ENCODE data around the gene SLC28A3. TPM values are rescaled to one million over a fixed set of nuclear protein-coding genes. Genes with fewer than 3 reads are reported as not detected.

Gene SLC28A3
- total and polyA plus RNA-seq, 2 experiments from 2014 or later: not detected

GRCh38 chr9:84241817-84242373, 98.7 kb downstream of the SLC28A3 start:
- Histone ChIP-seq H3K79me2 (replicated peaks; ENCODE audit: insufficient read depth) (no peaks in the 10 kb centered on the region), H3K4me1 (ENCODE audit: insufficient read depth) (no peaks in the 10 kb centered on the region), H3F3A (replicated peaks; ENCODE audit: low read depth) (no peaks in the 10 kb centered on the region), H3K27ac (ENCODE audit: low read depth) (no peak overlapping the region), H3K4me3 (no peak overlapping the region), H3K4me2 (no peak overlapping the region), H4K20me1 (replicated peaks; ENCODE audit: insufficient read depth) (no peaks in the 10 kb centered on the region), H3K36me3 (ENCODE audit: insufficient read depth) (no peaks in the 10 kb centered on the region), H2AFZ (peak overlapping the region; percentile 38), H3K27me3 (ENCODE audit: insufficient read depth) (no peaks in the 10 kb centered on the region), H3K9me2 (ENCODE audit: insufficient read depth) (peaks cover 2% of the 10 kb centered on the region; the same call in 1 of the 2 replicates)
- Mint-ChIP-seq H3K4me3 (no peak overlapping the region), H3K9me3 (peaks cover 27% of the 10 kb centered on the region), H3K4me1 (no peaks in the 10 kb centered on the region), H3K27me3 (ENCODE audit: insufficient read depth, low read depth, poor library complexity) (peaks cover 2% of the 10 kb centered on the region), H3K36me3 (ENCODE audit: low read depth) (peaks cover 13% of the 10 kb centered on the region), H3K27ac (no peak overlapping the region)
- DNase-seq (ENCODE audit: low spot score): no peak
- ATAC-seq: no peak
- TF ChIP-seq EZH2phosphoT487 (IDR thresholded peaks at IDR 0.05; ENCODE audit: unreplicated experiment): no peak
- no peak for TF ChIP-seq ETS1 (IDR thresholded peaks at IDR 0.05)
- TF ChIP-seq JUNB (IDR thresholded peaks at IDR 0.05; ENCODE audit: unreplicated experiment): no peak

GRCh38 chr9:84239343-84239742, 101.2 kb downstream of the SLC28A3 start:
- DNase-seq (ENCODE audit: low spot score) (no peak), ATAC-seq (no peak)
- no peaks in the 10 kb centered on the region for H3K4me1 ChIP-seq (ENCODE audit: insufficient read depth)
- no peak overlapping the region for H3K27ac ChIP-seq (ENCODE audit: low read depth)
- H3F3A ChIP-seq (replicated peaks; ENCODE audit: low read depth): no peaks in the 10 kb centered on the region
- H3K27me3 ChIP-seq (ENCODE audit: insufficient read depth): no peaks in the 10 kb centered on the region
- Mint-ChIP-seq H3K27ac (no peak overlapping the region), H3K9me3 (peaks cover 25% of the 10 kb centered on the region), H3K4me1 (no peaks in the 10 kb centered on the region), H3K27me3 (ENCODE audit: insufficient read depth, low read depth, poor library complexity) (peaks cover 2% of the 10 kb centered on the region), H3K36me3 (ENCODE audit: low read depth) (peaks cover 13% of the 10 kb centered on the region), H3K4me3 (no peak overlapping the region)
- H3K4me3 ChIP-seq: no peak overlapping the region
- H3K79me2 ChIP-seq (replicated peaks; ENCODE audit: insufficient read depth): no peaks in the 10 kb centered on the region
- no peaks in the 10 kb centered on the region for H4K20me1 ChIP-seq (replicated peaks; ENCODE audit: insufficient read depth)
- no peak overlapping the region; the same call in 1 of the 2 replicates for H2AFZ ChIP-seq
- H3K4me2 ChIP-seq: no peak overlapping the region
- no peaks in the 10 kb centered on the region for H3K36me3 ChIP-seq (ENCODE audit: insufficient read depth)
- peaks cover 2% of the 10 kb centered on the region; the same call in 1 of the 2 replicates for H3K9me2 ChIP-seq (ENCODE audit: insufficient read depth)
- TF ChIP-seq STAT1 (IDR thresholded peaks at IDR 0.05; ENCODE audit: unreplicated experiment) (no peak), ETS1 (IDR thresholded peaks at IDR 0.05) (no peak), ZNF462 (CRISPR knock-in tag; IDR thresholded peaks at IDR 0.05) (no peak), CTCF (conservative IDR thresholded peaks at IDR 0.05; ENCODE audit: low read depth in 2 of 2) (no peak), EZH2 (IDR thresholded peaks at IDR 0.05; ENCODE audit: low read depth, unreplicated experiment) (no peak), POLR2AphosphoS5 (IDR thresholded peaks at IDR 0.05; ENCODE audit: low read depth) (no peak), JUNB (IDR thresholded peaks at IDR 0.05; ENCODE audit: unreplicated experiment) (no peak), EZH2phosphoT487 (IDR thresholded peaks at IDR 0.05; ENCODE audit: unreplicated experiment) (no peak), NANOG (IDR thresholded peaks at IDR 0.05; ENCODE audit: borderline replicate concordance) (no peak), ZNF331 (CRISPR knock-in tag; IDR thresholded peaks at IDR 0.05; ENCODE audit: low read depth) (no peak), ZNF114 (CRISPR knock-in tag; IDR thresholded peaks at IDR 0.05) (no peak)

Data from GM23338 (cell line).